ENCODE measurements around the gene TMEM42. TPM values are rescaled to one million over a fixed set of nuclear protein-coding genes. Genes with fewer than 3 reads are reported as not detected.

TMEM42 gene
- total RNA-seq, 1 donor from 2014 or later: 11.3 TPM

DNA sequence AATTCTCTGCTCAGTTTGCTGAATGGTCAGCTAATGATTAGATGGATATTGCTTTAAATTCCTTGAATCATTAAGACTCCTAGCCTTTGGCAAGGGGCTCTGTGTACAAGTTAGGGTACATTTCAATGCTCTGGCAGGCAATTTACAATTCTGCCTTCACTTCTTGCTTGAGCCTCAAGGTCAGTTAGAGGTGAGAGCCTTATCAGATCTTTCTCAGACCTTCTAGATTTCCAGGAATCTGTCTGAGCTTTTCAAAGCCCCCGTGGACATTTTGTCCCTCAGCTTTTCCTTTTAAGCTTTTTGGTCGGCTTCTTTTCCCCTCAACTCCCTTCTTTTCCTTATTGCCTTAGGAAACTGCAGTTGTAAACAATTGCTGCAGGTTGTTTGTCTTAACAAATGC lies 47.4 kb downstream of the TMEM42 start:
- no peak for DNase-seq (ENCODE audit: low read depth, low spot score)

DNA sequence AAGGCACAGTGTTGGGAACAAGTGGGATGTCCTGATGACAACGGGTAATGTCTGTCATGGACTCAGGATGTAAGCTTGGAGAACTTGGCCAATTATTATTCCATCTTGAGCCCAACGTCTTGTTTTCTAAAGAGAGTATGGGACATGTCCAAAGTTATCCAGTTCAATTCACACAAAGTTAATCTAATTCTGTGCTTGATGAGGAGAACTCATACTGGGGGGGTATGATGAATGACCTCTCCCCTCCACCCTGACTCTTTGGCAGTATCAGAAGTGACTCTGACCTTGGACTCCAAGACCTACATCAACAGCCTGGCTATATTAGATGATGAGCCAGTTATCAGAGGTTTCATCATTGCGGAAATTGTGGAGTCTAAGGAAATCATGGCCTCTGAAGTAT lies 49.0 kb downstream of the TMEM42 start:
- DNase-seq (ENCODE audit: low read depth, low spot score): no peak

DNA sequence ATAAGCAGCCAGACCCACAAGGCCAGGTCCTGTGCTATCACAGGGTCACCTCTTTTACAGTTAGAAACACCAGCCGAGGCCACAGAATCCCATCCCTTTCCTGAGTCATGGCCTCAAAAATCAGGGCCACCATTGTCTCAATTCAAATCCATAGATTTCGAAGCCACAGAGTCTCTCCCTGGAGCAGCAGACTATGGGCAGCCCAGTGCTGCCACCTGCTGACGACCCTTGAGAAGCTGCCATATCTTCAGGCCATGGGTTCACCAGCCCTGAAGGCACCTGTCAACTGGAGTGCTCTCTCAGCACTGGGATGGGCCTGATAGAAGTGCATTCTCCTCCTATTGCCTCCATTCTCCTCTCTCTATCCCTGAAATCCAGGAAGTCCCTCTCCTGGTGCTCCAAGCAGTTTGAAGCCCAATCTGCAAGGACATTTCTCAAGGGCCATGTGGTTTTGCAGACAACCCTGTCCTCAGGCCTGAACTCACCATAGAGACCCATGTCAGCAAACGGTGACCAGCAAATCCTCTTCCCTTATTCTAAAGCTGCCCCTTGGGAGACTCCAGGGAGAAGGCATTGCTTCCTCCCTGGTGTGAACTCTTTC lies 52.3 kb downstream of the TMEM42 start:
- DNase-seq (ENCODE audit: low read depth, low spot score): peak; percentile 29

DNA sequence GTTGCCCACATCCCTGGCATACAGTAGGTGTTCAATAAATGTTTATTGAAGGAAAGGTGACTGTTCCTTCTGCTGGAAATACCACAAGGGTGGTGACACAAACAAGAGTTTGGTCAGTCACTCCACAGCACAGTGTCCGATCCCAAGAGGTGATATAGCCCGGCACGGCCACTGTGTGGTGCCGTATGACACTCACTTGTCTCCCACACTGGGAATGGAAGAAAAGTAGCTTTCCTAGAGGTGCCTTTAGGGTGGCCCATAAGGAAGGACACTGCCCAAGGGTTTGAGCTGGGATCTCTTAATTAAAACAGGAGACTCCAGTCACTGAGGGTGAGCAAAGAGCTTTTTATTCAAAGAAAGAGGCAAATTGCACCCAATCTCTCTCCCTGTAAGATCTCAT lies 53.2 kb downstream of the TMEM42 start:
- no peak for DNase-seq (ENCODE audit: low read depth, low spot score)

Other genes with a start within 250 kb of the TMEM42 start
- gene ZNF197, start 236.9 kb upstream of the TMEM42 start, total RNA-seq: 9.4 and 9.8 TPM in 2 replicates
- 14.4 and 16.6 TPM in 2 replicates for gene ZNF35, start 213.2 kb upstream of the TMEM42 start, total RNA-seq
- 3.6 and 3.7 TPM in 2 replicates for gene ZNF502, start 149.3 kb upstream of the TMEM42 start, total RNA-seq
- 3.6 and 6.7 TPM in 2 replicates for gene ZNF501, start 132.3 kb upstream of the TMEM42 start, total RNA-seq
- 17.8 and 18.7 TPM in 2 replicates for gene KIAA1143, start 100.3 kb upstream of the TMEM42 start, total RNA-seq
- 11.5 and 19.8 TPM in 2 replicates for gene KIF15, start 100.1 kb upstream of the TMEM42 start, total RNA-seq
- 0.14 and 0.26 TPM in 2 replicates for gene TGM4, start 12.7 kb downstream of the TMEM42 start, total RNA-seq
- 59.2 and 67.4 TPM in 2 replicates for gene ZDHHC3, start 114.3 kb downstream of the TMEM42 start, total RNA-seq
- gene EXOSC7, start 114.3 kb downstream of the TMEM42 start, total RNA-seq: 53.0 and 67.8 TPM in 2 replicates
- 0.11 and 0.26 TPM in 2 replicates for gene CLEC3B, start 164.4 kb downstream of the TMEM42 start, total RNA-seq